ENCODE measurements around the gene FAAP20.

DNA sequence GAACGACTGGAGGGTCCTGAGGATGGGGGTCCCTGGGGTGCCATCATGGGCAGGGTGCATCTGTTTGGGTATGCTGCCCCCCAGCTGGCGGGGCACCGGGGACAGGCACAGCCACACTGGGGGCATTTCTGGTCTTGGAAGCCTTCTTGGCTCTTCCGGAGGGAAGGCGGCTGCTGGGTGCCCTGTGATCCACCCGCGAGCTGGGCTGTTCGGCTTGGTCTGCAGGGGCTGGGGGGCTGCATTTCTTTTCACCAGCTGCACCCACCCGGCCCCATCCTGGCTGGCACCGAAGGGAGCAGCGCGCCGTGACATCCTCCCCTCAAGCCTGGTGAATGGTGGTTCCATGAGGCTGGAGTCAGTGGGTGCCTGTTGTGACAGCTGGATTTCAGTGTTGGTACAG is 12.2 kb downstream of the FAAP20 start:
- TF ChIP-seq, protein P1, sequence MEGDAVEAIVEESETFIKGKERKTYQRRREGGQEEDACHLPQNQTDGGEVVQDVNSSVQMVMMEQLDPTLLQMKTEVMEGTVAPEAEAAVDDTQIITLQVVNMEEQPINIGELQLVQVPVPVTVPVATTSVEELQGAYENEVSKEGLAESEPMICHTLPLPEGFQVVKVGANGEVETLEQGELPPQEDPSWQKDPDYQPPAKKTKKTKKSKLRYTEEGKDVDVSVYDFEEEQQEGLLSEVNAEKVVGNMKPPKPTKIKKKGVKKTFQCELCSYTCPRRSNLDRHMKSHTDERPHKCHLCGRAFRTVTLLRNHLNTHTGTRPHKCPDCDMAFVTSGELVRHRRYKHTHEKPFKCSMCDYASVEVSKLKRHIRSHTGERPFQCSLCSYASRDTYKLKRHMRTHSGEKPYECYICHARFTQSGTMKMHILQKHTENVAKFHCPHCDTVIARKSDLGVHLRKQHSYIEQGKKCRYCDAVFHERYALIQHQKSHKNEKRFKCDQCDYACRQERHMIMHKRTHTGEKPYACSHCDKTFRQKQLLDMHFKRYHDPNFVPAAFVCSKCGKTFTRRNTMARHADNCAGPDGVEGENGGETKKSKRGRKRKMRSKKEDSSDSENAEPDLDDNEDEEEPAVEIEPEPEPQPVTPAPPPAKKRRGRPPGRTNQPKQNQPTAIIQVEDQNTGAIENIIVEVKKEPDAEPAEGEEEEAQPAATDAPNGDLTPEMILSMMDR (conservative IDR thresholded peaks at IDR 0.05), result no peak
- no peak for TF ChIP-seq ZFX (IDR thresholded peaks at IDR 0.05)
